SK-N-MC (cell line): ENCODE results near the gene FBXL4.

Source experiments
- EZH2 ChIP-seq: fragments of 200-600 bp; sonication (generic); IDR thresholded peaks from one replicate; pipeline ENCODE4 v1.6.1; 2017; ENCODE audit warnings: antibody characterized with exemption
- POLR2AphosphoS5 ChIP-seq: IDR thresholded peaks from 2 replicates; pipeline ENCODE4 v1.6.1; 2012; ENCODE audit warnings: mild to moderate bottlenecking, low read depth, low read length, borderline replicate concordance

DNA sequence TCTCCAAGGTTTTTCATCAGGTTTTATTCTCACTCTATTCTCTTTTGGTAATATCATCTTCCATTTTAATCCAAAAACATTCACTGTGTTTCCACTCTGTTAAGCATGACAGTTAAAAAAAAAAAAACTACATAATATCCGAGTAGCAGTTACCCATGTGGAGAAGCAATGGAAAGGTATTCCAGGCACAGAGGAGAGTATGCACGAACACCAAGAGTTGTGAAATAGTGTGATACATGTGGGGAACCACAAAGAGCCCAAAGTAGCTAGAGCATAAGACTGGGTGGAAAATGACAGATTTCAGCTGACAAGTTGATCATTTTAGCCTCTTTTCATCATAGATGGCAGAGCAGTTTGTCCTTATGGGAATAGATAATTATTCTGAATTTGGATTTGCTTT, 19.9 kb upstream of the FBXL4 start:
- TF ChIP-seq POLR2AphosphoS5: no peak
- no peak for TF ChIP-seq EZH2
